Adrenal gland (tissue), 12 donors: ENCODE measurements around the gene STIL. TPM values are rescaled to one million over a fixed set of nuclear protein-coding genes. Genes with fewer than 3 reads are reported as not detected.

ENCODE experiments used
- DNase-seq, 7 donors: peaks; one replicate each; pipeline ENCODE4 v3.0.0-alpha.2; 2019 to 2020
- H3K27ac ChIP-seq, 5 donors: fragments of 200-600 bp; sonication (generic) in 4 of 5; 1 replicate in 3 of 5; 2 replicates in 2 of 5; pipeline versions ENCODE4 v1.5.1 to v1.8.0; 2016 to 2020; ENCODE audit warnings: mild to moderate bottlenecking in 1 of 5
- H3K27me3 ChIP-seq: fragments of 200-600 bp; 2 replicates; pipeline ENCODE4 v1.8.0; 2021
- H3K36me3 ChIP-seq, 2 donors: fragments of 200-600 bp; replicated peaks in 1 of 2; 1 replicate in 1 of 2; 2 replicates in 1 of 2; pipeline versions ENCODE4 v1.5.1 to v1.8.0; 2018 to 2022
- H3K4me1 ChIP-seq, 2 donors: fragments of 200-600 bp; replicated peaks in 1 of 2; 1 replicate in 1 of 2; 2 replicates in 1 of 2; pipeline versions ENCODE4 v1.5.1 to v1.8.0; 2018 to 2021
- H3K4me3 ChIP-seq, 4 donors: fragments of 200-600 bp; sonication (generic) in 3 of 4; one replicate each; pipeline ENCODE4 v1.5.1; 2016 to 2018
- H3K9me3 ChIP-seq, 3 donors: fragments of 200-600 bp; sonication (generic) in 1 of 3; replicated peaks in 1 of 3; 1 replicate in 2 of 3; 2 replicates in 1 of 3; pipeline versions ENCODE4 v1.5.1 to v1.8.0; 2016 to 2021
- POLR2A ChIP-seq, 2 donors: fragments of 450-650 bp; IDR thresholded peaks; one replicate each; pipeline ENCODE4 v1.6.1; 2017; ENCODE audit warnings: antibody characterized with exemption in 2 of 2, mild to moderate bottlenecking in 2 of 2, moderate library complexity in 1 of 2
- WGBS, 4 donors: extraction: QIAGEN DNeasy Blood & Tissue Kit in 2 of 4; methylation state at CpG; one replicate each; pipeline versions ENCODE4 v1.1.5 to v1.1.7; 2013 to 2017; 5-methylcytosine and 5-hydroxymethylcytosine counted together
- intact Hi-C, 2 donors: fragments of 100-400 bp; cut with DNase I; formaldehyde crosslinking; loops; one replicate each; pipeline versions ENCODE4 v1.14.1 to v1.15.0; 2022 to 2023
- polyA plus RNA-seq, 3 donors: library from polyadenylated mRNA; stranded (reverse); fragments of 200-250 nt in 2 of 3; fragments of 350-450 nt in 1 of 3; fragmentation: Illumina TruSeq in 1 of 3; extraction: RNeasy Lipid Tissue Mini Kit (QIAGEN cat#74804) in 1 of 3; gene quantifications; one replicate each; pipeline ENCODE4 v1.2.3, GENCODE V29; 2013 to 2014
- total RNA-seq, 9 donors: library from RNA; depleted of rRNA in 4 of 9; stranded (reverse); fragments of >200 nt in 4 of 9; fragments of 120-200 nt in 1 of 9; fragmentation: NEBNext Ultra II Directional in 1 of 9; extraction: Animal tissue kit (Norgen Biotek cat#: 25700) in 1 of 9; gene quantifications; one replicate each; pipeline versions ENCODE4 v1.1.0 to v1.2.4, GENCODE V29; 2013 to 2023
- TF ChIP-seq, protein P1 (sequence below), 6 experiments: fragments of 450-650 bp in 4 of 6; fragments of 200-600 bp in 2 of 6; sonication (generic) in 1 of 6; IDR thresholded peaks; 1 replicate in 5 of 6; 2 replicates in 1 of 6; pipeline versions ENCODE4 v1.5.1 to v1.8.0; 2016 to 2021; ENCODE audit warnings: antibody characterized with exemption in 6 of 6, mild to moderate bottlenecking in 2 of 6, moderate library complexity in 1 of 6
- donor health status: healthy with polysubstance abuse.
- donor health status: Bipolar disorder and iron deficiency.
- donor health status: DM: yes; HTN: yes; CAD: no.
- donor health status: DM: no; HTN: no; CAD: no.
- donor health status: DM: no; HTN: no; CAD: no.
- donor health status: DM: yes; HTN: yes; CAD: no.

STIL gene
- total and polyA plus RNA-seq, 12 donors: 0.24 to 7.0 (median 1.4) TPM

DNA sequence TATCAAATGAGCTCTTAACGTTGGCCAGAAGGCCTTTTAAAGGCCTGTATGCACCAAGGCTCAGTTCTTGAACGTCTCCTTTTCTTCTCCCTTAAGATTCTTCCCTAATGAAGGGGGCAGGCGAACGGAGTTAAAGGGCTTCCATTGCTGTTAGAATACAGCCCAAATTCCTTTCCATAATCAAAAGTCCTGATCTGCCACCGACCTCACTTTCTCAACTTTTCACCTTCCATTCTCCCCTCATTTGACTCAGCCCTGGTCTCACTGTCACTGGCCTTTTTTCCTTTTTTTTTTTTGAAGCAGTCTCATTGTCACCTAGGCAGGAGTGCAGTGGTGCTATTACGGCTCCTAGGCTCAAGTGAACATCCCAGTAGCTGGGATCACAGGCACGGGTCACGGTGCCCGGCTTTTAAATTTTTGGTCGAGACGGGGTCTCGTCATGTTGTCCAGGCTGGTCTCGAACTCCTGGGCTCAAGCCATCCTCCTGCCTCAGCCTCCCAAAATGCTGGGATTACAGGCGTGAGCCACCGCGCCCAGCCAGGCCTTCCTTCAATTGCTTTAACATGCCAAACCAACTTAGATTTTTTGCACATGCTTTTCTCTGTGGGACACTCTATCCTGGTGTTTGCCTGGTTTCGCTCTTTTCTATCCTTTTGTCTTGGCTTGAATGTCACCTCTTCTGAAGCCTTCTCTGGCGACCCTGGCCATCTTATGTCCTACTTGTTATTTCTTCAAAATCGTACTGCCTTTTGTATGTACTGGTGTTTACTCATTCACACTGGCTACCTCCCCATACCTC, 19.0 kb upstream of the STIL start:
- Histone ChIP-seq H3K36me3 (no peaks in the 10 kb centered on the region), H3K4me3 (peak overlapping the region in 3 of 4 donors; percentile 9 to 93 (median 89)), H3K4me1 (peaks cover 21 to 34% of the 10 kb centered on the region in 2 donors), H3K27me3 (no peaks in the 10 kb centered on the region), H3K9me3 (no peaks in the 10 kb centered on the region), H3K27ac (peak overlapping the region; percentile 57 to 98 (median 97))
- DNase-seq: peak in 1 of 7 donors; percentile 34
- intact Hi-C loops: no loop called here
- WGBS, 4 donors: 34 to 50% (median 37%) methylated on average over 18 to 19 of the region's 19 CpGs
- TF ChIP-seq POLR2A (IDR thresholded peaks at IDR 0.05): no peak
- TF ChIP-seq, protein P1, sequence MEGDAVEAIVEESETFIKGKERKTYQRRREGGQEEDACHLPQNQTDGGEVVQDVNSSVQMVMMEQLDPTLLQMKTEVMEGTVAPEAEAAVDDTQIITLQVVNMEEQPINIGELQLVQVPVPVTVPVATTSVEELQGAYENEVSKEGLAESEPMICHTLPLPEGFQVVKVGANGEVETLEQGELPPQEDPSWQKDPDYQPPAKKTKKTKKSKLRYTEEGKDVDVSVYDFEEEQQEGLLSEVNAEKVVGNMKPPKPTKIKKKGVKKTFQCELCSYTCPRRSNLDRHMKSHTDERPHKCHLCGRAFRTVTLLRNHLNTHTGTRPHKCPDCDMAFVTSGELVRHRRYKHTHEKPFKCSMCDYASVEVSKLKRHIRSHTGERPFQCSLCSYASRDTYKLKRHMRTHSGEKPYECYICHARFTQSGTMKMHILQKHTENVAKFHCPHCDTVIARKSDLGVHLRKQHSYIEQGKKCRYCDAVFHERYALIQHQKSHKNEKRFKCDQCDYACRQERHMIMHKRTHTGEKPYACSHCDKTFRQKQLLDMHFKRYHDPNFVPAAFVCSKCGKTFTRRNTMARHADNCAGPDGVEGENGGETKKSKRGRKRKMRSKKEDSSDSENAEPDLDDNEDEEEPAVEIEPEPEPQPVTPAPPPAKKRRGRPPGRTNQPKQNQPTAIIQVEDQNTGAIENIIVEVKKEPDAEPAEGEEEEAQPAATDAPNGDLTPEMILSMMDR (IDR thresholded peaks at IDR 0.05): no peak

DNA sequence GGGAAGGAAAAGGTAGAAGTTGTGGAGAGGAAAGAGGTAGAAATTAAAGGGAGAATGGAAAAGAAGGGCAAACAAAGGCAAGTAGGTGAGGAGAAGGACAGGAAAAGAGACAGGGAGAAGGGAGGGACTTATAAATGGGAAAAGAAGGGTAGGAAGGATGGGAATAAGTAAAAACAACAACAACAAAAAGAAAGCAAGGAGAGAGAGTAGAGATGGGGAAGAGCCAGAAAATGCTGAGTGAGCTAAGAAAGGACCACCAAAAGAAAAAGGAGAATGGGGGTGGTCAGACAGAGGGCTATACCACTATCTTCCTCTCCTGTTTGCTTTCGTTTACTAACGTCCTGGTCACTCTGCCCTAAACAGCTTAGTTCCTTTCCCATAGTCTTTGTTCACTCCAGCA, 17.9 kb upstream of the STIL start:
- intact Hi-C loops: no loop called here
- no peak overlapping the region for H3K27ac ChIP-seq
- no peak for DNase-seq
- H3K4me1 ChIP-seq: peaks cover 21 to 30% of the 10 kb centered on the region in 2 donors
- H3K9me3 ChIP-seq: no peaks in the 10 kb centered on the region
- no peaks in the 10 kb centered on the region for H3K36me3 ChIP-seq
- H3K27me3 ChIP-seq: no peaks in the 10 kb centered on the region
- no peak overlapping the region for H3K4me3 ChIP-seq
- 85 to 95% (median 88%) methylated on average over 2 of the region's 2 CpGs for WGBS, 4 donors
- no peak for TF ChIP-seq POLR2A (IDR thresholded peaks at IDR 0.05)
- TF ChIP-seq, protein P1 (IDR thresholded peaks at IDR 0.05): no peak

DNA sequence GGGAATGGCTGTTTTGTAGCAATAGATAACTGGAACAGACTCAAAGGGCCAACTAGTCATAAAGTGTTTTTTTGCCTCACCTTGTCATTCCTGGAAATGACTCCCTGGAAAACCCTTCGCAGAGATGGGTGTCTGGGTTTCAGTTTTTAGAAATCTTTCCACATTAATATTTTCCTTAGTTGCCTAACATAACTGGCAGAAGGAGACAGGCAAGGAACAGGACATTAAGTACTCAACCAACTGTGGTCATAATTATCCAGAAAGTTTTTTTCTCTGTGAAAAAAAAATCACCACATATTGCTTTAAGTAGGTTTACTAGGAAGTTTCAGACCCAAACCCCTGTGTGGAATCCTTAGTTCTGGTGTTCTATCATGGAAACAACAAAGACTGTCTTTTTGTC, 16.3 kb upstream of the STIL start:
- WGBS, 4 donors: 89 to 94% (median 91%) methylated on average over 1 of the region's 1 CpG
- intact Hi-C loops: no loop called here
- Histone ChIP-seq H3K4me3 (no peak overlapping the region), H3K9me3 (no peaks in the 10 kb centered on the region), H3K27me3 (no peaks in the 10 kb centered on the region), H3K27ac (no peak overlapping the region), H3K36me3 (no peaks in the 10 kb centered on the region), H3K4me1 (peaks cover 14 to 15% of the 10 kb centered on the region in 2 donors)
- DNase-seq: no peak
- no peak for TF ChIP-seq POLR2A (IDR thresholded peaks at IDR 0.05)
- TF ChIP-seq, protein P1 (IDR thresholded peaks at IDR 0.05): no peak

DNA sequence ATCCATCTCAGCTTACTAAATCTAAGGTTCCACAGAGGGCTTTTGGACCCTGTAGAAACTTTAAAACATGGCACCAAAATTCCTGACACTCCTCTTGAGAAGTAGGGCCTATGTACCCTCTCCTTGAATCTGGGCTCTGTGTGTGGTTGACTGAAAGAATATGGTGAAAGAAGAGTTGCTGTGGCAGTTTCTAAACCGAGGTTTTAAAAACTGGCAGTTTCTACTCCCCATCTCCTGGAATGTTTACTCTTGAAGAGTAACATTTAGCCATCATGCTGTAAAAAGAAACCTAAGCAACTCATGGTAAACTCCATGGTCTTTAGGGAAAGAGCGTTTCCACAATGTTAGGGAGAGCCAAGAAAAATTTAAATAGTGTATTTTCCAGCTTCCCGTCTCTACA, 15.0 kb upstream of the STIL start:
- no peak overlapping the region for H3K4me3 ChIP-seq
- intact Hi-C loops: no loop called here
- no peaks in the 10 kb centered on the region for H3K27me3 ChIP-seq
- H3K4me1 ChIP-seq: peaks cover 8 to 9% of the 10 kb centered on the region in 2 donors
- DNase-seq: no peak
- no peak for TF ChIP-seq POLR2A (IDR thresholded peaks at IDR 0.05)
- TF ChIP-seq, protein P1 (IDR thresholded peaks at IDR 0.05): no peak
- 91 to 98% (median 94%) methylated on average over 3 of the region's 3 CpGs for WGBS, 4 donors
- H3K36me3 ChIP-seq: no peaks in the 10 kb centered on the region
- H3K9me3 ChIP-seq: no peaks in the 10 kb centered on the region
- H3K27ac ChIP-seq: no peak overlapping the region
